GM12878 (cell line): ENCODE results near the gene SLCO3A1. TPM values are rescaled to one million over a fixed set of nuclear protein-coding genes. Genes with fewer than 3 reads are reported as not detected.

Experiments used
- ATAC-seq: fragments of 200-7000 bp; cut with Tn5 transposase; 3 replicates; pipeline ENCODE4 v1.9.1; 2020; ENCODE audit warnings: mild to moderate bottlenecking, moderate library complexity
- BruUV-seq: library from RNA; stranded (reverse); fragments of 400-500 nt; replicated peaks from 2 replicates; lab custom pipeline; 2021; lab: Mats Ljungman, UMichigan
- CTCF ChIA-PET: fragments of 300-600 bp; sonication (Branson Sonifier 250); formaldehyde crosslinking; extraction: SDS; loops from one replicate; lab custom pipeline; 2021; ENCODE audit warnings: inconsistent platforms; lab: Yijun Ruan, JAX
- POLR2A ChIA-PET: fragments of 350-600 bp; formaldehyde crosslinking; extraction: SDS; loops from one replicate; lab custom pipeline; 2021; ENCODE audit warnings: inconsistent platforms; lab: Charles Lee
- RAD21 ChIA-PET: fragments of 300-600 bp; sonication (Branson Sonifier 250); formaldehyde crosslinking; loops from one replicate; lab custom pipeline; 2023; ENCODE audit warnings: antibody characterized with exemption; ENCODE audit not compliant: unreplicated experiment; lab: Charles Lee
- SMC1A ChIA-PET: fragments of 300-600 bp; sonication (Branson Sonifier 250); formaldehyde crosslinking; loops from one replicate; lab custom pipeline; 2023; ENCODE audit not compliant: unreplicated experiment, uncharacterized antibody; lab: Charles Lee
- DNase-seq: peaks from one replicate; pipeline ENCODE4 v3.0.0-alpha.2; 2011; ENCODE audit warnings: low read depth, low spot score
- FAIRE-seq: peaks from 3 replicates; lab custom pipeline; 2011; peaks lifted over from hg19 to GRCh38; lab: Jason Lieb, UNC
- H2AFZ ChIP-seq: 2 replicates; pipeline ENCODE4 v1.6.0; 2011; ENCODE audit warnings: low read depth, low read length, control low read depth; ENCODE audit not compliant: control insufficient read depth
- H3K27ac ChIP-seq: 2 replicates; pipeline ENCODE4 v1.5.1; 2011; ENCODE audit warnings: control low read depth; ENCODE audit not compliant: control insufficient read depth, insufficient read depth
- H3K27me3 ChIP-seq, 2 experiments: replicated peaks in 1 of 2; 2 replicates each; pipeline versions ENCODE4 v1.6.0 to v1.6.1; 2011; ENCODE audit warnings: low read length in 1 of 2; ENCODE audit not compliant: control insufficient read depth in 2 of 2, insufficient read depth in 2 of 2
- H3K36me3 ChIP-seq, 2 experiments: 2 replicates each; pipeline ENCODE4 v1.5.1; 2011; ENCODE audit warnings: low read length in 1 of 2; ENCODE audit not compliant: control insufficient read depth in 2 of 2, insufficient read depth in 2 of 2
- H3K4me1 ChIP-seq: 2 replicates; pipeline ENCODE4 v1.6.1; 2011; ENCODE audit warnings: mild to moderate bottlenecking, low read length, moderate library complexity, mixed read lengths; ENCODE audit not compliant: control insufficient read depth, insufficient read depth
- H3K4me2 ChIP-seq: 2 replicates; pipeline ENCODE4 v1.6.0; 2011; ENCODE audit warnings: control low read depth; ENCODE audit not compliant: control insufficient read depth, insufficient read depth
- H3K4me3 ChIP-seq: fragments of 200-600 bp; sonication (generic); 2 replicates; pipeline ENCODE4 v1.5.1; 2016
- H3K79me2 ChIP-seq: 2 replicates; pipeline ENCODE4 v1.6.0; 2011; ENCODE audit warnings: low read length; ENCODE audit not compliant: control insufficient read depth, insufficient read depth
- H3K9ac ChIP-seq: 2 replicates; pipeline ENCODE4 v1.8.0; 2011; ENCODE audit warnings: low read length, control low read depth, mixed read lengths; ENCODE audit not compliant: control insufficient read depth, insufficient read depth
- H3K9me3 ChIP-seq: replicated peaks from 3 replicates; pipeline ENCODE4 v1.5.1; 2011; ENCODE audit warnings: mild to moderate bottlenecking, low read length; ENCODE audit not compliant: control insufficient read depth, insufficient read depth
- H4K20me1 ChIP-seq: 2 replicates; pipeline ENCODE4 v1.6.0; 2011; ENCODE audit not compliant: control insufficient read depth, insufficient read depth
- BACH1 ChIP-seq: fragments of 450-650 bp; IDR thresholded peaks from 2 replicates; pipeline ENCODE4 v1.6.1; 2017; ENCODE audit warnings: mild to moderate bottlenecking, borderline replicate concordance
- HDAC2 ChIP-seq: fragments of 200-600 bp; sonication (generic); IDR thresholded peaks from 2 replicates; pipeline ENCODE4 v1.6.1; 2017
- IRF4 ChIP-seq: IDR thresholded peaks from 2 replicates; pipeline ENCODE4 v1.6.1; 2011; ENCODE audit warnings: low read depth, low read length
- NBN ChIP-seq: fragments of 450-650 bp; IDR thresholded peaks from 2 replicates; pipeline ENCODE4 v1.6.1; 2016
- NFXL1 ChIP-seq: fragments of 450-650 bp; IDR thresholded peaks from 2 replicates; pipeline ENCODE4 v1.6.1; 2017; ENCODE audit warnings: antibody characterized with exemption, mild to moderate bottlenecking, borderline replicate concordance
- NR2F1 ChIP-seq: fragments of 450-650 bp; conservative IDR thresholded peaks from 2 replicates; pipeline ENCODE4 v1.6.1; 2017; ENCODE audit warnings: mild to moderate bottlenecking
- PAX8 ChIP-seq: fragments of 450-650 bp; IDR thresholded peaks from 2 replicates; pipeline ENCODE4 v1.6.1; 2017; ENCODE audit warnings: mild to moderate bottlenecking, moderate library complexity
- PML ChIP-seq: IDR thresholded peaks from 2 replicates; pipeline ENCODE4 v1.6.1; 2012; ENCODE audit warnings: low read length, inconsistent platforms
- RAD21 ChIP-seq: IDR thresholded peaks from 2 replicates; pipeline ENCODE4 v1.6.1; 2011; ENCODE audit warnings: mild to moderate bottlenecking, low read depth, low read length, moderate library complexity; ENCODE audit not compliant: insufficient read depth
- SIX5 ChIP-seq: IDR thresholded peaks from 2 replicates; pipeline ENCODE4 v1.6.1; 2011; ENCODE audit warnings: mild to moderate bottlenecking, low read depth, low read length, moderate library complexity; ENCODE audit not compliant: severe bottlenecking
- WRNIP1 ChIP-seq: IDR thresholded peaks from 2 replicates; pipeline ENCODE4 v1.6.1; 2011; ENCODE audit warnings: low read depth, low read length, improper control_type of control experiment, borderline replicate concordance
- YY1 ChIP-seq: IDR thresholded peaks from 2 replicates; pipeline ENCODE4 v1.6.1; 2011; ENCODE audit warnings: low read depth, mild to moderate bottlenecking, low read length
- WGBS: methylation state at CpG from one replicate; pipeline ENCODE4 v1.1.6; 2016; ENCODE audit warnings: low lambda C conversion rate; ENCODE audit not compliant: insufficient replicate concordance, insufficient coverage; ENCODE audit errors: missing lambda C conversion rate; 5-methylcytosine and 5-hydroxymethylcytosine counted together
- in situ Hi-C: fragments of 300-500 bp; cut with MboI; formaldehyde crosslinking; loops from 9 replicates; pipeline ENCODE4 v1.14.3; 2018; ENCODE audit warnings: mixed read lengths
- intact Hi-C: fragments of 100-400 bp; cut with micrococcal nuclease; formaldehyde crosslinking; loops from one replicate; pipeline ENCODE4 v1.14.2; 2022; ENCODE audit not compliant: unreplicated experiment
- polyA plus RNA-seq, 11 experiments: library from polyadenylated mRNA; depleted of rRNA in 4 of 11; unstranded in 6 of 11; stranded (reverse) in 5 of 11; fragments of >200 nt; fragmentation: Nextera tagmentation in 4 of 11; fragmentation: Illumina TruSeq in 1 of 11; extraction: Ambion mirVana in 4 of 11; extraction: Trizol in 1 of 11; gene quantifications; 1 replicate in 1 of 11; 2 replicates in 10 of 11; pipeline versions ENCODE4 v1.2.1 to v1.2.3, GENCODE V29; 2011 to 2016; ENCODE audit warnings: inconsistent platforms in 2 of 11, missing spikeins in 2 of 11, low read depth in 1 of 11
- total RNA-seq, 4 experiments: library from RNA; depleted of rRNA in 3 of 4; stranded (reverse); fragments of >200 nt in 3 of 4; fragmentation: Illumina TruSeq in 1 of 4; extraction: Trizol in 1 of 4; gene quantifications; 2 replicates each; pipeline versions ENCODE4 v1.2.1 to v1.2.3, GENCODE V29; 2013 to 2021
- TF ChIP-seq, protein P1 (sequence below): IDR thresholded peaks from 2 replicates; pipeline ENCODE4 v1.6.1; 2012; ENCODE audit warnings: low read length, inconsistent platforms
- TF ChIP-seq, protein P2 (sequence below): fragments of 450-650 bp; IDR thresholded peaks from 2 replicates; pipeline ENCODE4 v1.6.1; 2017; ENCODE audit warnings: antibody characterized with exemption, mild to moderate bottlenecking, moderate library complexity

Gene SLCO3A1
- total and polyA plus RNA-seq, 10 of the 15 experiments (the other 5 are each of a cell fraction or from before 2014, with no cell fraction given), result 0.05 to 5.9 (median 0.31) TPM

DNA sequence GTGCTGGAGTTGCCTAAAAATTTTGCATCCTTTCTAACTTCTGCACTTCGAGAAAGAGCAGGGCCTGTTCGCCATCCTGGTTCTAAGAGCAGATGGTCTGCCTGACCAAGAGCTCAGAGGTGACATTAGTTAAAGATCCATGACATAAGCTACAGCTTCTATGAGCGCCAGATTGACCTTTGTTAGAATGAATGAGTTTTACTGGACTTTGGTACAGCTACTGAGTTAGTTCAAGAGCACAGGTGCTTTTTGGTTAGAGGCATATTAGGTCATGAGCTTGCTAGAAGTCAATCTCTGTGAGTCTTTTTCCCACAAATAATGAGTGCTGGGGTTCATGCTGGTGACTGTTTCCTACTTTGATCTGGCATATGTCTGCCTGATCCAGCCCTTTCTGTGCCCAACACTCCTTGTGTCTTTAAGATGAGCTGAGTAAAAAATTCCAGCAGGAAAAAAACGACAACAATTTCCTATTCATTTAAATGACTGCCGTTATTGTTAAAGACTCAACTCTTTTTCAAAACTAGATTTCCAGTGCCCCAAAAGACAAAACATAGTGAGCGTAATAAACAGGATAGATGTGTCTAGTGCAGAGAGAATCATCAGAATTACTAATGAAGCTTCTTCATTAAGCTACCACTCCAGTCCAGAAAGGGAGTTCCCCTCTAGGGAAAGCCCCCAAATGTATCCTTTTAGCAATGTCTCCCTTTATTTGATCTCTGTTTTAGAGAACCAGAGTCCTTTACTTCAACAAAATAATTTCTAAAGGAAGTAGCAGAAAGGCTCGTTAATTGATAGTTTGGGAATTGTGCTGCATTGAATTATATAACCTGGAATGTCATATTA is 152.9 kb downstream of the SLCO3A1 start:
- POLR2A ChIA-PET, result no interaction called here
- BruUV-seq, result no TSS peak
- CTCF ChIA-PET, result interaction anchor here (1.0 to 1.2 kb wide), 2 partner anchors 24 to 109 kb away, joined by 3 read pairs; no protein-coding TSS in a partner anchor
- ATAC-seq, result peak; percentile 50
- no peak overlapping the region for H3K27ac ChIP-seq
- no peaks in the 10 kb centered on the region for H3K36me3 ChIP-seq
- no peak for FAIRE-seq
- H3K9ac ChIP-seq, result no peak overlapping the region
- H4K20me1 ChIP-seq, result no peaks in the 10 kb centered on the region
- no peak overlapping the region for H2AFZ ChIP-seq
- RAD21 ChIA-PET, result no interaction called here
- intact Hi-C loops (no loop called here), in situ Hi-C loops (no loop called here)
- WGBS, result 28% methylated on average over 7 of the region's 7 CpGs
- no peaks in the 10 kb centered on the region for H3K79me2 ChIP-seq
- SMC1A ChIA-PET, result interaction anchor here (1.0 kb wide), 1 partner anchor 65 kb away, joined by 3 read pairs; no protein-coding TSS in a partner anchor
- no peaks in the 10 kb centered on the region for H3K9me3 ChIP-seq
- no peak for DNase-seq
- TF ChIP-seq, protein P1, sequence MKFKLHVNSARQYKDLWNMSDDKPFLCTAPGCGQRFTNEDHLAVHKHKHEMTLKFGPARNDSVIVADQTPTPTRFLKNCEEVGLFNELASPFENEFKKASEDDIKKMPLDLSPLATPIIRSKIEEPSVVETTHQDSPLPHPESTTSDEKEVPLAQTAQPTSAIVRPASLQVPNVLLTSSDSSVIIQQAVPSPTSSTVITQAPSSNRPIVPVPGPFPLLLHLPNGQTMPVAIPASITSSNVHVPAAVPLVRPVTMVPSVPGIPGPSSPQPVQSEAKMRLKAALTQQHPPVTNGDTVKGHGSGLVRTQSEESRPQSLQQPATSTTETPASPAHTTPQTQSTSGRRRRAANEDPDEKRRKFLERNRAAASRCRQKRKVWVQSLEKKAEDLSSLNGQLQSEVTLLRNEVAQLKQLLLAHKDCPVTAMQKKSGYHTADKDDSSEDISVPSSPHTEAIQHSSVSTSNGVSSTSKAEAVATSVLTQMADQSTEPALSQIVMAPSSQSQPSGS, result no peak
- TF ChIP-seq HDAC2, result no peak
- no peak for TF ChIP-seq YY1
- TF ChIP-seq, protein P2, sequence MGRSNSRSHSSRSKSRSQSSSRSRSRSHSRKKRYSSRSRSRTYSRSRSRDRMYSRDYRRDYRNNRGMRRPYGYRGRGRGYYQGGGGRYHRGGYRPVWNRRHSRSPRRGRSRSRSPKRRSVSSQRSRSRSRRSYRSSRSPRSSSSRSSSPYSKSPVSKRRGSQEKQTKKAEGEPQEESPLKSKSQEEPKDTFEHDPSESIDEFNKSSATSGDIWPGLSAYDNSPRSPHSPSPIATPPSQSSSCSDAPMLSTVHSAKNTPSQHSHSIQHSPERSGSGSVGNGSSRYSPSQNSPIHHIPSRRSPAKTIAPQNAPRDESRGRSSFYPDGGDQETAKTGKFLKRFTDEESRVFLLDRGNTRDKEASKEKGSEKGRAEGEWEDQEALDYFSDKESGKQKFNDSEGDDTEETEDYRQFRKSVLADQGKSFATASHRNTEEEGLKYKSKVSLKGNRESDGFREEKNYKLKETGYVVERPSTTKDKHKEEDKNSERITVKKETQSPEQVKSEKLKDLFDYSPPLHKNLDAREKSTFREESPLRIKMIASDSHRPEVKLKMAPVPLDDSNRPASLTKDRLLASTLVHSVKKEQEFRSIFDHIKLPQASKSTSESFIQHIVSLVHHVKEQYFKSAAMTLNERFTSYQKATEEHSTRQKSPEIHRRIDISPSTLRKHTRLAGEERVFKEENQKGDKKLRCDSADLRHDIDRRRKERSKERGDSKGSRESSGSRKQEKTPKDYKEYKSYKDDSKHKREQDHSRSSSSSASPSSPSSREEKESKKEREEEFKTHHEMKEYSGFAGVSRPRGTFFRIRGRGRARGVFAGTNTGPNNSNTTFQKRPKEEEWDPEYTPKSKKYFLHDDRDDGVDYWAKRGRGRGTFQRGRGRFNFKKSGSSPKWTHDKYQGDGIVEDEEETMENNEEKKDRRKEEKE, result no peak
- no peak for TF ChIP-seq RAD21
- TF ChIP-seq NFXL1, result no peak
- no peak for TF ChIP-seq NR2F1
- TF ChIP-seq SIX5, result no peak
- no peak for TF ChIP-seq BACH1
- TF ChIP-seq WRNIP1, result no peak
- no peak for TF ChIP-seq PML
- no peak for TF ChIP-seq IRF4
- TF ChIP-seq PAX8, result no peak
- TF ChIP-seq NBN, result no peak
- H3K27me3 ChIP-seq, result 0 out of 4 replicates have a peak, but pooled peaks cover 0 to 5% of the 10 kb centered on the region in 2 experiments
- no peaks in the 10 kb centered on the region for H3K4me1 ChIP-seq
- no peak overlapping the region for H3K4me3 ChIP-seq
- H3K4me2 ChIP-seq, result no peak overlapping the region
